ENCODE measurements around the gene MC3R.

- TF ChIP-seq CTCF (IDR thresholded peaks at IDR 0.05), result no peak
- no peak for TF ChIP-seq POLR2A (IDR thresholded peaks at IDR 0.05)
Observed at GRCh38 chr20:56244259-56244658, 4.3 kb upstream of the MC3R start.
